GM18519 (cell line): Measurements from ENCODE around the gene MAST1.
"Not testable (repeated sequence)": the region's sequence is repeated elsewhere in the genome, so short reads cannot be mapped to it uniquely, and the experiment has no call there.

ENCODE experiments used
- ATAC-seq: cut with Tn5 transposase; IDR thresholded peaks from one replicate; pipeline ENCODE4 v1.9.1; 2021; ENCODE audit warnings: mild to moderate bottlenecking, moderate library complexity; ENCODE audit not compliant: unreplicated experiment, low FRiP score

The MAST1 gene

GRCh38 chr19:12800923-12801465, 37.3 kb upstream of the MAST1 start:
- no peak for ATAC-seq

GRCh38 chr19:12801466-12802266, 36.6 kb upstream of the MAST1 start, which contains the start of the genes PRDX2 and THSD8:
TSS of gene PRDX2 (minus strand) at chr19:12801800. CDS start at chr19:12801261, 539 bp downstream.
TSS of gene THSD8 (plus strand) at chr19:12802069. CDS start at chr19:12802072, 3 bp downstream.
- no peak for ATAC-seq

GRCh38 chr19:12802267-12803106, 35.8 kb upstream of the MAST1 start:
- no peak for ATAC-seq

- ATAC-seq, result no peak
These were observed 34.3 kb upstream of the MAST1 start for GRCh38 chr19:12804051-12804450.

GRCh38 chr19:12806242-12807081, 31.9 kb upstream of the MAST1 start, which contains the start of gene RNASEH2A:
TSS of gene RNASEH2A (plus strand) at chr19:12806584. CDS start at chr19:12806674, 90 bp downstream.
- peak; percentile 64 for ATAC-seq

GRCh38 chr19:12815088-12815487, 23.2 kb upstream of the MAST1 start:
- no peak for ATAC-seq

- not testable (repeated sequence) for ATAC-seq
These were observed 21.1 kb upstream of the MAST1 start for GRCh38 chr19:12817188-12817587.

- ATAC-seq, result not testable (repeated sequence)
These were observed 20.5 kb upstream of the MAST1 start for GRCh38 chr19:12817810-12818209.

GRCh38 chr19:12821761-12822160, 16.6 kb upstream of the MAST1 start:
- ATAC-seq, result no peak

GRCh38 chr19:12825254-12826131, 12.8 kb upstream of the MAST1 start:
- no peak for ATAC-seq

GRCh38 chr19:12828494-12828893, 9.8 kb upstream of the MAST1 start:
- no peak for ATAC-seq

GRCh38 chr19:12833418-12833737, 4.9 kb upstream of the MAST1 start:
- no peak for ATAC-seq

GRCh38 chr19:12833738-12834565, 4.4 kb upstream of the MAST1 start:
- no peak for ATAC-seq

GRCh38 chr19:12834566-12834943, 3.8 kb upstream of the MAST1 start, which contains the start of gene RTBDN:
TSS of gene RTBDN (minus strand) at chr19:12834579. CDS start at chr19:12829979, 4,600 bp downstream.
- no peak for ATAC-seq

- ATAC-seq, result no peak
These were observed 3.1 kb upstream of the MAST1 start for GRCh38 chr19:12834976-12835757.

GRCh38 chr19:12836529-12836863, 1.8 kb upstream of the MAST1 start:
- ATAC-seq, result no peak

- no peak for ATAC-seq
These were observed 1.1 kb upstream of the MAST1 start for GRCh38 chr19:12837225-12837624.
